ENCODE measurements around the gene HEPHL1.

DNA sequence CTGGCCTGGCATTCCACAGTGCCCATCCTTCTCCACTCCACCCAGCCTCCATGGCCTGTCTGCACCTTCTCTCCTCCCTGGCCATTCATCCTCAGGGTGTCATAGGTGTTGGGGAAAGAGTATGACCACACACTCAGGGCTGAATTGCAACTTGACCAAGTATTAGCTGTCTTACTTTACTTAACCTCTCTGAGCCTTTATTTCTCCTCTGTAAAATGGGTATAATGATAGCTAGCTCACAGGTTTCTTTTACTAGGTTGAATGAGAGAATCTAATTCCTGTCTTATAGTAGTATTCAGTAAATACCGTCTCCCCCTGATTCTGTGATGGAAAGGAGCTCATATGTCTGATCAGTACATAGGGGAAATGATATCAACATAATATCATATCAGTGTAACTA lies 123.5 kb downstream of the HEPHL1 start:
- TF ChIP-seq POLR2A (IDR thresholded peaks at IDR 0.05; ENCODE audit: low read depth, low read length), result no peak
- TF ChIP-seq POLR2AphosphoS5 (IDR thresholded peaks at IDR 0.05; ENCODE audit: low read depth, low read length), result no peak
- no peak for TF ChIP-seq TAF1 (IDR thresholded peaks at IDR 0.05; ENCODE audit: low read depth, low read length)
- TF ChIP-seq POU2F2 (IDR thresholded peaks at IDR 0.05; ENCODE audit: low read depth, low read length), result no peak
- no peak for TF ChIP-seq PAX5 (IDR thresholded peaks at IDR 0.05; ENCODE audit: insufficient read depth, low read length, severe bottlenecking)
